ENCODE data around the gene SGPP2. TPM values are rescaled to one million over a fixed set of nuclear protein-coding genes. Genes with fewer than 3 reads are reported as not detected.

SGPP2 gene
- total and polyA plus RNA-seq, 7 donors = 0.06 to 0.29 (median 0.10) TPM; not detected in 2

DNA sequence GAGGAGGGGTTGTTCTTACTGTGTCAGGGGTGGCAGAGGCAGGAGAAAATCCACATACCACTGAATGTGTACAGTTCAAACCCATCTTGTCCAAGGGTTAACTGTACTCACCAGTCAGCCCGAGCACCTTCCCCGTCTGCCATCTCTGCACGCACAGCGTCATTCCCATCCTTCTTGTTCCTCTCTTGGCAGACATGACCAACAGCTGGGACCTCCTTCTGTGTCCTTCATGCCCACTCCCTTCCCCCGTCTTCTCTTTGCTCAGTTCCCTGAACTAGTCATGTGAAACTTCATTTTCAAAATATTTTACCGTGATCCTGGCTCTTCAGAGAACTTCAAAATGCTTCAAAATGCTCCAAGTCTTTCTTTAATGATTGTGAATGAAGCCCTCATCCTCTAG, 139.6 kb downstream of the SGPP2 start:
- intact Hi-C loops (cut with DNase I) = loop anchor here (5.0 kb wide), 2 partner anchors 247 to 507 kb away; no protein-coding TSS in a partner anchor
- Histone ChIP-seq H3K36me3 (ENCODE audit: insufficient read depth in 1 of 2, low read depth in 1 of 2) (peaks cover 0 to 13% of the 10 kb centered on the region in 2 donors), H3K9me3 (no peaks in the 10 kb centered on the region), H3K4me3 (no peak overlapping the region), H3K27ac (no peak overlapping the region), H3K27me3 (ENCODE audit: insufficient read depth in 3 of 3, low read length in 2 of 3) (no peaks in the 10 kb centered on the region), H3K4me1 (peaks cover 8% of the 10 kb centered on the region)
- WGBS, 3 donors = 22 to 50% (median 39%) methylated on average over 6 of the region's 6 CpGs
- TF ChIP-seq, protein P1, sequence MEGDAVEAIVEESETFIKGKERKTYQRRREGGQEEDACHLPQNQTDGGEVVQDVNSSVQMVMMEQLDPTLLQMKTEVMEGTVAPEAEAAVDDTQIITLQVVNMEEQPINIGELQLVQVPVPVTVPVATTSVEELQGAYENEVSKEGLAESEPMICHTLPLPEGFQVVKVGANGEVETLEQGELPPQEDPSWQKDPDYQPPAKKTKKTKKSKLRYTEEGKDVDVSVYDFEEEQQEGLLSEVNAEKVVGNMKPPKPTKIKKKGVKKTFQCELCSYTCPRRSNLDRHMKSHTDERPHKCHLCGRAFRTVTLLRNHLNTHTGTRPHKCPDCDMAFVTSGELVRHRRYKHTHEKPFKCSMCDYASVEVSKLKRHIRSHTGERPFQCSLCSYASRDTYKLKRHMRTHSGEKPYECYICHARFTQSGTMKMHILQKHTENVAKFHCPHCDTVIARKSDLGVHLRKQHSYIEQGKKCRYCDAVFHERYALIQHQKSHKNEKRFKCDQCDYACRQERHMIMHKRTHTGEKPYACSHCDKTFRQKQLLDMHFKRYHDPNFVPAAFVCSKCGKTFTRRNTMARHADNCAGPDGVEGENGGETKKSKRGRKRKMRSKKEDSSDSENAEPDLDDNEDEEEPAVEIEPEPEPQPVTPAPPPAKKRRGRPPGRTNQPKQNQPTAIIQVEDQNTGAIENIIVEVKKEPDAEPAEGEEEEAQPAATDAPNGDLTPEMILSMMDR (IDR thresholded peaks at IDR 0.05) = no peak
- no peak for DNase-seq
- ATAC-seq = no peak

DNA sequence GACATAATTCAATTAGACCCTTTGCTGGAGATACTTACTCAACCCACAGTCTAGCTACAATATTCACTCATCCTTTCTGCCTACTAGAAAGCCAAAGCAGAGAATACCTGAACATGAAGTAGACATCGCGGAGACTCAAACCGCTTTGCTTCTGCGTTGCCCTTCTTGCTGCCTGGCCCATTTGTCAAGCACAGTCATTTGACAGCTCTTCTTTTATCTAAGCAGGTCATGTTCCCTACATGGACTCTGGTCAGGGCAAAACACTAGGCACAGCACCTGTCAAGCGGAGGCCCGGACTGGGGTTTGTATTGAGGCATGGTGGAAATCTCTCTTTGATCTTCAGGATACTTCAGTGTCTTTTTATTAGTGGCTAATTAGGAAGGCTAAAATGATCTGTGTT, 141.9 kb downstream of the SGPP2 start:
- DNase-seq (no peak), ATAC-seq (peak; percentile 40 to 65 (median 59))
- H3K27me3 ChIP-seq (ENCODE audit: insufficient read depth in 3 of 3, low read length in 2 of 3) = no peaks in the 10 kb centered on the region
- TF ChIP-seq, protein P1 (IDR thresholded peaks at IDR 0.05) = no peak
- peaks cover 22% of the 10 kb centered on the region for H3K4me1 ChIP-seq
- no peaks in the 10 kb centered on the region for H3K9me3 ChIP-seq
- WGBS, 3 donors = 72 to 92% (median 75%) methylated on average over 6 of the region's 6 CpGs
- H3K4me3 ChIP-seq = no peak overlapping the region
- intact Hi-C loops (cut with DNase I) = no loop called here
- peak overlapping the region; percentile 17 for H3K27ac ChIP-seq
- H3K36me3 ChIP-seq (ENCODE audit: insufficient read depth in 1 of 2, low read depth in 1 of 2) = peaks cover 0 to 16% of the 10 kb centered on the region in 2 donors

DNA sequence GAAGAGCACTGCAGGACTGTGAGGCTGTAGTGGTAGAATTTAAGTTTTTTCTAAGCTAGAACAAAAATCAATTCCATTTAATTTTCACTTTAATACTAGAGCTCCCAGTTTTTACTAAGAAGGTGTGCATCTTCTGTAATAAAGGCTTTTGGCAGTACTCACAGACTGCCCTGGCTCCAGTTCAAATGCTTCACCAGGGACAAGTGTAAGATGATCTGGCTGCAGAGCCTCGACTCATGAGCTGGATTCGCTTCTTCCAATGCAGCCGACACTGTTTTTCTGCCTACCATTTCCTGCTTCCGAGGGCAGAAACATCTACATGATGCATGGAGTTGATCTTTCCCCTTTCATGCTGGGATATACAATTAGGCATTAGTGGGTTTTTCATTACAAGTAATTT, 144.5 kb downstream of the SGPP2 start:
- peak overlapping the region; percentile 31 for H3K4me3 ChIP-seq
- intact Hi-C loops (cut with DNase I) = no loop called here
- TF ChIP-seq, protein P1 (IDR thresholded peaks at IDR 0.05) = no peak
- no peaks in the 10 kb centered on the region for H3K27me3 ChIP-seq (ENCODE audit: insufficient read depth in 3 of 3, low read length in 2 of 3)
- peak overlapping the region; percentile 79 for H3K27ac ChIP-seq
- WGBS, 3 donors = 12 to 16% (median 12%) methylated on average over 4 of the region's 4 CpGs
- H3K4me1 ChIP-seq = peaks cover 38% of the 10 kb centered on the region
- no peaks in the 10 kb centered on the region for H3K9me3 ChIP-seq
- ATAC-seq (peak; percentile 74 to 94 (median 82)), DNase-seq (peak; percentile 46 to 70)
- peaks cover 3 to 19% of the 10 kb centered on the region in 2 donors for H3K36me3 ChIP-seq (ENCODE audit: insufficient read depth in 1 of 2, low read depth in 1 of 2)

DNA sequence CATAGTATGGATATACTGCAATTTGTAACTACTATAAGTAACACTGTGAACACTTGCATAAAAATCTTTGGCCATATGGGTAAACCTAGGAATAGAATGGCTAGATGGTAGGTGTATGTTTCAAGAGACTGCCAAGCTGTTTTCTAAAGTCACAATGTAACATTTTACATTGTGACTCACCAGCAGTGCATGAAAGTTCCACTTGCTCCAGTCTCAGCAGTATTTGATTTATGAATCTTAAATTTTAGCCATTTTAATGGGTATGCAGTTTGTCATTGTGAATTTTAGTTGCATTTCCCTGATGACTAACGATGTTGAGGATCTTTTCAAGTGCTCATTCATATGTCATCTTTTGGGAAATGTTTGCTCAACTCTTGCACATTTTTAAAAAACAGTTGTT, 145.5 kb downstream of the SGPP2 start:
- no peak for DNase-seq
- no peak overlapping the region for H3K4me3 ChIP-seq
- peaks cover 39% of the 10 kb centered on the region for H3K4me1 ChIP-seq
- H3K36me3 ChIP-seq (ENCODE audit: insufficient read depth in 1 of 2, low read depth in 1 of 2) = peaks cover 3 to 18% of the 10 kb centered on the region in 2 donors
- peak in 3 of 4 donors; percentile 11 to 60 (median 40) for ATAC-seq
- TF ChIP-seq, protein P1 (IDR thresholded peaks at IDR 0.05) = no peak
- peak overlapping the region; percentile 79 for H3K27ac ChIP-seq
- WGBS, 3 donors = 73 to 86% (median 84%) methylated on average over 1 of the region's 1 CpG
- intact Hi-C loops (cut with DNase I) = no loop called here
- H3K9me3 ChIP-seq = no peaks in the 10 kb centered on the region
- H3K27me3 ChIP-seq (ENCODE audit: insufficient read depth in 3 of 3, low read length in 2 of 3) = no peaks in the 10 kb centered on the region

DNA sequence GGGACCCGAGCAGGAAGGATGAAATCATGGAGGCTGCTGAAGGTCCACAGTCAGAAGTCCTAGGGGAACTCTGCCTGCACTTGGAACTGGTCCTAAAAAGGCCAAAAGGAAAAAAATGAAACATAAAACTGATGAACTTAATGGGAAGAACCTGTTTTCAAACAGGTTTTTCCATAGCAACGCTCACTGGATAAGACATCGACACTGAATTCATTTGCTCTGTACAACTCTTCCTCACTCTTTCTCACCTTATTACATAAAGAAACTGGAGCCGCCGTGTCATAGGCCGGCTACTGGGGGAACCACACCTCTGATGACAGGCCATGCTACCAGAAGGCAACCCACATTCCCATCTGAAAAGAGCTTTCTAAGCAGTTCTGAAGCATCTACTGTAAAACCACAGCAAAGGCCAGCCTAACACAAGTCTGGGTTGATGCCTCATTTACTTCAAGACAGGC, 147.9 kb downstream of the SGPP2 start:
- DNase-seq = no peak
- TF ChIP-seq, protein P1 (IDR thresholded peaks at IDR 0.05) = no peak
- 87 to 88% (median 87%) methylated on average over 6 of the region's 6 CpGs for WGBS, 3 donors
- intact Hi-C loops (cut with DNase I) = no loop called here
- Histone ChIP-seq H3K36me3 (ENCODE audit: insufficient read depth in 1 of 2, low read depth in 1 of 2) (peaks cover 3 to 10% of the 10 kb centered on the region in 2 donors), H3K27me3 (ENCODE audit: insufficient read depth in 3 of 3, low read length in 2 of 3) (no peaks in the 10 kb centered on the region), H3K4me1 (peaks cover 48% of the 10 kb centered on the region), H3K4me3 (no peak overlapping the region), H3K27ac (peak overlapping the region; percentile 60), H3K9me3 (no peaks in the 10 kb centered on the region)
- ATAC-seq = peak in 1 of 4 donors; percentile 6

Data from psoas muscle (tissue), 8 donors.